Measurements from ENCODE around the gene TBC1D9.

The TBC1D9 gene

DNA sequence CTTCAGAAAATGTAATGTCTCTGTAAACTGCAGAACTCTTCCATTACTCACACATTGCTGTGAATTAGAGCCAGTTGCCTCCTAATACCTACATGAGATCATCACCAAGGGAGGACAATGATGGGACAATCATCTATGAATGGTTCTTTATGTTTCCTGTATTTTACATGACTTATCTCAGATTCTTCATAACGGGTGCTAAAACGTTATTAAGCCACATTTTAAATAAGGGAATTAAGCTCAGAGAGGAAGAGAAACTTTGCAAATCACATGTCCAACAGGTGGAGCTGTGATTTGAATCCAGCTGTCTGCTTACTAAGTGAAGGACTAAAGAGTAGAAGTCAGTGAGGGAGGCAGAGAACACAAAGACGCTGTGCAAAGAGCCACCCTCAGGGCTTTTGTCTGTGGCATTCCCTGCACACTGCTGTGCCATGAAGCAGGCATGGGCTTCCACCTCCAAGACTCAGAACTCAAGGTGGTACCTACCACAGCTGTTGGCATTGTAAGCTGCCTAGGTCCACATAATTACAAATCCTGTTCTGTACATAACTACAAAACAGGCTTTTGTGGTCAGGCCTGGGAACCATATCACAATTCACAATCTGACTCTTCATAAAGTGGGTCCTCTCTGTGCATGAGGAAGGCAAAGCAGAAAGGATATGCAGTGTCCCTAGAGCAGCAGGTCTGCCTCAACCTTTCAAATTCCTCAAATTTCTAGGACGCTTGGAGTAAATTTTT lies 12.8 kb downstream of the TBC1D9 start:
- no peak for DNase-seq (ENCODE audit: insufficient read length, low spot score)
- FAIRE-seq, result no peak

GRCh38 chr4:140742838-140743193 lies 13.4 kb downstream of the TBC1D9 start:
- DNase-seq (ENCODE audit: insufficient read length, low spot score) (no peak), FAIRE-seq (no peak)
- TF ChIP-seq, protein P1, sequence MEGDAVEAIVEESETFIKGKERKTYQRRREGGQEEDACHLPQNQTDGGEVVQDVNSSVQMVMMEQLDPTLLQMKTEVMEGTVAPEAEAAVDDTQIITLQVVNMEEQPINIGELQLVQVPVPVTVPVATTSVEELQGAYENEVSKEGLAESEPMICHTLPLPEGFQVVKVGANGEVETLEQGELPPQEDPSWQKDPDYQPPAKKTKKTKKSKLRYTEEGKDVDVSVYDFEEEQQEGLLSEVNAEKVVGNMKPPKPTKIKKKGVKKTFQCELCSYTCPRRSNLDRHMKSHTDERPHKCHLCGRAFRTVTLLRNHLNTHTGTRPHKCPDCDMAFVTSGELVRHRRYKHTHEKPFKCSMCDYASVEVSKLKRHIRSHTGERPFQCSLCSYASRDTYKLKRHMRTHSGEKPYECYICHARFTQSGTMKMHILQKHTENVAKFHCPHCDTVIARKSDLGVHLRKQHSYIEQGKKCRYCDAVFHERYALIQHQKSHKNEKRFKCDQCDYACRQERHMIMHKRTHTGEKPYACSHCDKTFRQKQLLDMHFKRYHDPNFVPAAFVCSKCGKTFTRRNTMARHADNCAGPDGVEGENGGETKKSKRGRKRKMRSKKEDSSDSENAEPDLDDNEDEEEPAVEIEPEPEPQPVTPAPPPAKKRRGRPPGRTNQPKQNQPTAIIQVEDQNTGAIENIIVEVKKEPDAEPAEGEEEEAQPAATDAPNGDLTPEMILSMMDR (IDR thresholded peaks at IDR 0.05; ENCODE audit: insufficient read depth, missing control alignments), result no peak

More for the DNA sequence above, 12.8 kb downstream of the TBC1D9 start:
- TF ChIP-seq, protein P1 (IDR thresholded peaks at IDR 0.05; ENCODE audit: insufficient read depth, missing control alignments), result peak; percentile 5

DNA sequence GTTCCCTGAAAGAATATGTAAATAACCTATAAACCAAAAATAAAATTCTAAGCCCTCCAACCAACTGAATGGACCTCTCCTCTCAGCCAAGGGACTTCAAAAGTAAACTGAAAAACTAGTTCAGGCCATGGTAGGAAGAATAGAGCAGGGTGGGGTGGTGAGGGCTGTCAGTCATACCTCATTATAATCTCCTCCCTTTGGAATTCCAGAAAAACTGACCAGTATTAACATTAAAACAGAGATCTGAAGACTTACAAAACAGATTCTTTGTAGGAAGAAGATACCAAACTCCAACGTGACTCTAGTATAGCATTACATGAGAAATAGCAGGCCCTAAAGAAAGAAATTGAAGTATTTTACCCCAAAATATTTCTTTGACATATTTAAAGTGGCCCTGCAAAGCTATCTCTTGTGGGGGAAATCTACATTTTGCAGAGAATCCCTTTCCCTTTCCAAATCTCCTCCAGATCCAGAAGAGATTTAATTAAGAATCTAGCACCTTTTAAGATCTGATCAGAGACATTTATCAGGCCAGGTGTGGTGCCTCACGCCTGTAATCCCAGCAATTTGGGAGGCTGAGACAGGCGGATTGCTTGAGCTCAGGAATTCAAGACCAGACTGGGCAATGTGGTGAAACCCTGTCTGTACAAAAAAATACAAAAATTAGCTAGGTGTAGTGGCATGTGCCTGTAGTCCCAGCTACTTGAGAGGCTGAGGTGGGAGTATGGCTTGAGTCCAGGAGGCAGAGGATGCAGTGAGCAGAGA lies 15.1 kb downstream of the TBC1D9 start:
- DNase-seq (ENCODE audit: insufficient read length, low spot score) (no peak), FAIRE-seq (no peak)
- TF ChIP-seq, protein P1 (IDR thresholded peaks at IDR 0.05; ENCODE audit: insufficient read depth, missing control alignments), result no peak

DNA sequence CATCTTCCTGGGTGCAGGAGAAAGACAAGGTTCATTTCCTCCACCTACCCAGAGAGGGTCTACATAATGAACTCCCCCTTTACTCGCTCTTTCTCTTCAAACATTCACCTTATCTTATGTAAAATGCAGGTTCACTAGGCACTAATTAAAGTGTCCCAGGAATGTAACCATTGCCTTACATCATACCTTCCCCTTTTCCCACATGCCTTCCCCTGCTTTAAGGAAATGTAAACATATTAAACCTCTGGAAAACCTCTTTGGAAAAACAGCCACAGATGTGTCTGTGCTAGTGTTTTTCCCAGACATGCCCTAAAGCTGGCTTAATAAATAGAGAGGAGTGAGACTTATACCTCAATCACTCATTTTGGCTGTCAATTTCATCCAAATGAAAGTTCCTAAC lies 15.8 kb downstream of the TBC1D9 start:
- DNase-seq (ENCODE audit: insufficient read length, low spot score) (no peak), FAIRE-seq (no peak)
- TF ChIP-seq, protein P1 (IDR thresholded peaks at IDR 0.05; ENCODE audit: insufficient read depth, missing control alignments), result no peak

DNA sequence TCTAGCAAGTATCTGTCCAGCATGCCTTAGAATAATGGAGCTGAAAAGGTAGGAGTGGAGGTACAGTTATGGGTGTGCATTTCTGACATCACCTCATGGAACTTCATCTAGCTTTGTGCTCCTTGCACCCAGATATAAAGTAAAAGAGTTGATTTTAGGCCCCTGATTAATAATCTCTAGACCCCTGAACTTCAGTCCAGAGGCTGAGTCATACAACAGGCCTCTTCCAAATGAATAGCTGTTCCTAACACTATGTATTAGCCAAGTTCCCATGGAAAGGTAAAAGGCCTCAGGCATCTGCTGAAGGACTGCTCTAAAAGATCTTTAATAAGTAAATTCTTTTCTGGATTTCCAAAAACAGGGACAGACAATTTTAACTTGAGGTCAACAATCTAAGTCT lies 16.2 kb downstream of the TBC1D9 start:
- FAIRE-seq (no peak), DNase-seq (ENCODE audit: insufficient read length, low spot score) (no peak)
- TF ChIP-seq, protein P1 (IDR thresholded peaks at IDR 0.05; ENCODE audit: insufficient read depth, missing control alignments), result no peak

DNA sequence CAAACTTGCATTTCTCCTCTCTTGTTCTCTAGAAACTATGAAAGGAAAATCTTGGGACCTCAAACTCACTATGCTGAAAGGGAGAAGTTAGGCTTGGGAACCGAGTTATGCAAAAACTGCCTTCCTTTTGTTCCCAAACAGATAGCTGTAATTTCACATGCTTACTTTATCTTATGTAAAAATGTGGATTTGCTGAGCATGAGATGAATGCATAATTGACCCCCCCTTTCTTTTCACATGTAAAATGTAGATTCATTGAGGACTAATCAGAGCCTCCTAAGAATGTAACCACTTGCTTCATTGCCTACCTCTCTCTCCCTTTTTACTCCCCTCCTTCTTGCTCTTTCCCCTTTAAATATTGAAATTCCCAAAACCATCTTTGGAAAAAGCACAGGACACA lies 18.0 kb downstream of the TBC1D9 start:
- FAIRE-seq (no peak), DNase-seq (ENCODE audit: insufficient read length, low spot score) (no peak)
- TF ChIP-seq, protein P1 (IDR thresholded peaks at IDR 0.05; ENCODE audit: insufficient read depth, missing control alignments), result no peak

Data from D721Med (cell line).